GM21825 (cell line): ENCODE measurements around the gene COL1A2.

Experiments
- ATAC-seq: cut with Tn5 transposase; IDR thresholded peaks from one replicate; pipeline ENCODE4 v1.9.1; 2021; ENCODE audit warnings: mild to moderate bottlenecking, moderate library complexity; ENCODE audit not compliant: unreplicated experiment

The COL1A2 gene

DNA sequence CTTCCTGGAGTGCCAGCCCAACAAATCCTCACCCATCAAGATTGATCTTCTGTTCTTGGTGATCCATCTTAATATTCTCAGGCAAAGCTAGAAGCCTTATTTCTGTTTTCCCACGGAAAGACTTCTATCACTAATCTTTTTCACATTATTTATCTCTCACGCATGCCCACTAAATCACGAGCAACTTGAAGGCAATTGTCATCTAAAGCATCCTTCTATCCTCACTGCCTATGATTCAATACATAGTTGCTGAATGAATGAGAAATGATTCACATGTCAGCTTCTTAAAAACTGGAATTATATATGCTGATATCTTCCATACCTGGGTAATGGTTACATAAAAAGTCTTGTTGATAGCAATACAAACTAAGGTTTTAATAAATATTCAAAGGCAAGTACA is 12.6 kb upstream of the COL1A2 start:
- no peak for ATAC-seq

- ATAC-seq = no peak
These were observed 11.9 kb upstream of the COL1A2 start for GRCh38 chr7:94382746-94383145.

GRCh38 chr7:94384315-94384714 is 10.4 kb upstream of the COL1A2 start:
- no peak for ATAC-seq

DNA sequence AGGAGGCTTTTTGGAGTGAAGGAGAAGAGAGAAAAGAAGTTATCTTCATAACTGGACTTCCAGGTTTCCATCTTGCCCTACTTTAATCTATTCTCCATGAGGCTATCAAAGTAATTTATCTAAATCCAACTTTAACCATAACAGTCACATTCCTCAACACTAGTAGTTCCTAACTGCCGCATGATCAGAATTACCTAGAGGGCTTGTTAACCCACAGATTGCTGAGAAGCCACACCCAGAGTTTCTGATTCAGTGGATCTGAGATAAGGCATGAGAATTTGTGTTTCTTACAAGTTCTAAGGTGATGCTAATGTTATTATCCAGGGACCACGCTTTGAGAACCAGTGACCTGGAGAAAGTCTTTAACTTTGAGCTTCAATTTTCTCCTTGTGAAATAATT is 8.3 kb upstream of the COL1A2 start:
- ATAC-seq = no peak

DNA sequence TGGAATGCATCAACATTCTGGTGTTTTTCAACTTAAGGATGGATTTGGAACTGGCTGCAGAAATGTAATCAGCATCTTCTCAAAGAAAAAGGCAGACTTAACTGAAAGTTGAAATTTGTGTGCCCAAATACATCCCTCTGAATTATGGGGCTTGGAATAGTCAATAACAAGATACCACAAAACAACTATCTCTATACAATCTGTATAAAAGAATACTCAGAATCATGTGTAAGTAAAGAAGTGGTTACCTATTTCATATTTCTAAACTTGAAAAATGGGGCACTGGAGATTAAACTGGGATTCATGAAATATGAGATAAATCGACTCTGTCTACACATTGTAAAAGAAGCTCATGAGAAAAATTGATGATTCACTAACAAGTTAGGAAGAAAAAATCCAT is 6.2 kb upstream of the COL1A2 start:
- no peak for ATAC-seq

DNA sequence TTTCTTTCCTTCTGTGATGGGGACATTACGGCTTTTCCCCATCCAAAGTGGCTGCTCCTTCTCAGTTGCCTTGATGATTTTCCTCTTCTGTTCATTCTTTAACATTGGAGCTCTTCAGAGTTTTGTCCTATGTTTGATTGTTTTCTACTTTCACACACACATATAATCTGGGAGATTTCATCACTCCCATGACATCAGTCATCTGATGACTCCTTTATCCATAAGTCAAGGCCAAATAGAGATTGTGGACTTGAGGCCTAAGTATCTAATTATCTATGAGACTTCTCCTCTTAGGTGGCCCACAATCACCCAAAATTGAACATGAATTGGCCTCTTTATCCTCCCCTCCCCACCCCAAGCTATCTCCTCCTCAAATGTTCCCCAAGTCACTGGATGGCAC is 5.3 kb upstream of the COL1A2 start:
- ATAC-seq = no peak

DNA sequence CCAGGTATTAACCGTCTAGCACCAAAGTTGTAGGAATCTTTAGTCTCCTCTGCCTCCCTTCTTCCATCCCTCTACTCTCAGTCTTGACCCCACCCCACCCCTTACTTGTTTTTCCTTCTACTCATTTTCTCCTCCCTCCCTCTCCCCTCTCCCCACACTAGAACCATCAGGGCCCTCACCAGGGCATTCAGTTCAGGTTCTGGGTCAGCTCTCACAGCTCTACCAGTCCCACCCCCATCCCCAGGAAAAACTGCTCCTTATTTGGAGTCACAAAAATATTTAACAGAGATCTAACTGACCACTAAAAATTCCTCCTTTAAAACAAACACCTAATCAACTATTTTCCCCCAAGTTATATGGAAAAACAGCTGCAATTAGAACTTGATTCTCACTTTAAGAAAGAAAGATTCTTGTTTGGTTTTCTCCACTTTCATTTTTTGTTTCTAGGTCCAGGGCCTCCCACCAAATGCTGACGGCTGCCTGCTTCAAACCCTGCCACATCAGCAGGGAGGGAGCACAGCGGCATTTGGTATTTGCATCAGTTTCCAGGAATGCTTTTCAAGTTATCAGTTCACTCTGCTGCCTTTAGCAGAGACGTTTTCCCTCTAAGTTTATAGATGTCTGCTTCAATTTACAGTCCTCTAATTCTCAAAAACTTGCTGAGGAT is 2.8 kb upstream of the COL1A2 start:
- no peak for ATAC-seq

GRCh38 chr7:94392393-94392786 is 2.3 kb upstream of the COL1A2 start:
- no peak for ATAC-seq

DNA sequence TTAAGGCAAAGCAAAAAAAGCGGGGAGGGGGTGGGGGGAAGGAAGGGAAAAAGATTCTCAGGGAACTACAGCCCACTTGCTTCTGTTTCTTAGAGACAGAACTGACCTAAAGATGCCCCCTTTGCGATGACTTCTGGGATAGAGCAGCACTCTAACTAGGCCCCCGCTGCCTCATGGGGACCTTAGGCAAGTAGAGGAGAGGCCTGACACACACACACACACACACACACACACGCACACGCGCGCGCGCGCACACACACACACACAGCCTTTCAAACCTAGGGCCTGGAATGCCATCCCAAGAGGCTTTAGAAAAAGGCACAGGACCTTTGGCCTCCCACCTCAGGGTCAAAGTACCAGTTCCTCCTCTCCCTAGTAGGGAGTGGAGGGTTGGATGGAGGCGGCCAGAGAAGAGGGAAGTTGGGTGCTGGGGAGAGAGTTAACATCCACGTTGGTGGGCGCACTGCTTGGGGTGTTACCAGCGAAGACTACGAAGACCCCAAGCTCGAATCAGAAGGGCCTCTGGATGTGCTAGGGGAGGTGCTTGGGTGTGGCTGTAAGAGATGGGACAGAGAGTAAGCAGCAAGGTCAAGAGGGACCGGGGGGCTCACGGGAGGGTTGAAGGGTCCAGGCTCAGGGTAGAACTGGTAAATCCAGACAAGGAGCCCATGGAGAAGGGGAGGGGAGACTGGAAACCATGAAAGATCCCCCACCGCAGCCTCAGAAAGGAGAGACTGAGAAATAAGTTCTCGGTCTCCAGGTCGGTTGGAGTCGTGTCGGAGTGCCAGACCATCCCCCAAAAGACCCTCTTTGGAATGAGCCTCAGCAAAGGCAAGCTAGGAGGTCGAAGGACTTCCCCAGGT is 1.2 kb upstream of the COL1A2 start:
- no peak for ATAC-seq

DNA sequence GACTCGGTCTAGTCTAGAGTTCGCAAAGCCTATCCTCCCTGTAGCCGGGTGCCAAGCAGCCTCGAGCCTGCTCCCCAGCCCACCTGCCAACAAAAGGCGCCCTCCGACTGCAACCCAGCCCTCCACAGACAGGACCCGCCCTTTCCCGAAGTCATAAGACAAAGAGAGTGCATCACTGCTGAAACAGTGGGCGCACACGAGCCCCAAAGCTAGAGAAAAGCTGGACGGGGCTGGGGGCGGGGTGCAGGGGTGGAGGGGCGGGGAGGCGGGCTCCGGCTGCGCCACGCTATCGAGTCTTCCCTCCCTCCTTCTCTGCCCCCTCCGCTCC is 622 bp upstream of the COL1A2 start:
- no peak for ATAC-seq

- peak; percentile 92 for ATAC-seq
These were observed 694 bp downstream of the COL1A2 start for GRCh38 chr7:94395141-94396036.

- ATAC-seq = no peak
These were observed 1.3 kb downstream of the COL1A2 start for GRCh38 chr7:94396037-94396431.

- ATAC-seq = no peak
These were observed 1.9 kb downstream of the COL1A2 start for GRCh38 chr7:94396596-94396995.

GRCh38 chr7:94397722-94398121 is 3.0 kb downstream of the COL1A2 start:
- ATAC-seq = no peak

GRCh38 chr7:94398841-94399240 is 4.1 kb downstream of the COL1A2 start:
- ATAC-seq = no peak

- ATAC-seq = no peak
These were observed 5.3 kb downstream of the COL1A2 start for GRCh38 chr7:94400022-94400421.

- ATAC-seq = no peak
These were observed 6.1 kb downstream of the COL1A2 start for GRCh38 chr7:94400643-94401427.

DNA sequence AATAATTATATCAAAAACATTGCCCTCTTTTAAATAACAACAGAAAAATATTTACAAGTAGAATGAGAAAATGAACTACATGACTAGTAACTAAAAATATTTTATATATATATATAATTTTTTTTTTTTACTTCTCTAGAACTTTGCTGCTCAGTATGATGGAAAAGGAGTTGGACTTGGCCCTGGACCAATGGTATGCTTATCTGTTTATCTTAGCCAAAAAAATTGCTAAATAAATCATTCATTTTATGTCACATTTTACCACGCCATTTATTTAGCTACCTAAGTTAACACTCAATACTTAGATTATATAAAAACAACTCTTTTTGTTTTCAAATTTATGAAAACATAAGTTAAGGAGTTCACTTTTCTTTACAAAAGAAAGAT is 6.7 kb downstream of the COL1A2 start:
- no peak for ATAC-seq

GRCh38 chr7:94403546-94403945 is 8.9 kb downstream of the COL1A2 start:
- ATAC-seq = no peak

DNA sequence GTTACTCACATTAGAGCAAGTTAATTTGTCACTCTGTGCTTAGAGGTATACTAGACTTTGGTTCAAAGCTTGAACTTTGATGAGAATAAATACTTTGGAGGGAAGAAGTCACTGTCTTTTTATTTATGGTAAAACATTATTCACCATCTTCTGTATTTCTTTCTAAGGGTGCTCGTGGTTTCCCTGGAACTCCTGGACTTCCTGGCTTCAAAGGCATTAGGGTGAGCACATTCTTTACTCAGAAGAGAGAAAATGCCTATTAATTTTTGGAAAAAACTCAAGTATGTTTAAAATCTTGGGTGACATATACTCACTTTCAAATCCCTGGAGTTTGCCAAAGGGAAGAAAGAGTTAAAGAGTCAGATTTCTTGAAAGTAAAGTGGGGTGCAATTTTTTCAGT is 10.8 kb downstream of the COL1A2 start:
- ATAC-seq = no peak

- ATAC-seq = no peak
These were observed 12.0 kb downstream of the COL1A2 start for GRCh38 chr7:94406696-94407095.
